IMR-90 (cell line): ENCODE data around the gene CENPX. TPM values are rescaled to one million over a fixed set of nuclear protein-coding genes. Genes with fewer than 3 reads are reported as not detected.

Experiments
- ATAC-seq: fragments of 200-7000 bp; cut with Tn5 transposase; 2 replicates; pipeline ENCODE4 v1.9.1; 2020; ENCODE audit warnings: low read depth, mild to moderate bottlenecking, moderate library complexity
- BruUV-seq: library from RNA; stranded (reverse); fragments of 400-500 nt; replicated peaks from 2 replicates; lab custom pipeline; 2021; lab: Mats Ljungman, UMichigan
- CTCF ChIA-PET: fragments of 300-600 bp; formaldehyde crosslinking; extraction: SDS; loops from one replicate; lab custom pipeline; 2021; ENCODE audit warnings: antibody characterized with exemption; lab: Yijun Ruan, JAX
- POLR2A ChIA-PET: fragments of 300-600 bp; sonication (Branson Sonifier 250); formaldehyde crosslinking; loops from one replicate; lab custom pipeline; 2022; ENCODE audit warnings: antibody characterized with exemption; ENCODE audit not compliant: unreplicated experiment; lab: Charles Lee
- DNase-seq: peaks from one replicate; pipeline ENCODE4 v3.0.0; 2013
- H2AFZ ChIP-seq: replicated peaks from 2 replicates; pipeline ENCODE3; 2013; ENCODE audit warnings: low read length, mild to moderate bottlenecking; ENCODE audit not compliant: poor library complexity
- H2AK5ac ChIP-seq: 2 replicates; pipeline ENCODE4 v1.6.1; 2013; ENCODE audit warnings: low read depth, low read length, inconsistent platforms
- H2AK9ac ChIP-seq: replicated peaks from 2 replicates; pipeline ENCODE3; 2013; ENCODE audit warnings: mild to moderate bottlenecking, low read depth, low read length, moderate library complexity; ENCODE audit not compliant: poor library complexity
- H2BK120ac ChIP-seq: 2 replicates; pipeline ENCODE4 v1.6.1; 2013; ENCODE audit warnings: low read depth, low read length, inconsistent platforms
- H2BK15ac ChIP-seq: 3 replicates; pipeline ENCODE4 v1.6.1; 2013; ENCODE audit warnings: low read depth, low read length, inconsistent platforms
- H2BK20ac ChIP-seq: 2 replicates; pipeline ENCODE4 v1.6.1; 2013; ENCODE audit warnings: low read depth, mild to moderate bottlenecking, inconsistent platforms, low read length, moderate library complexity
- H2BK5ac ChIP-seq: 2 replicates; pipeline ENCODE4 v1.6.1; 2013; ENCODE audit warnings: mild to moderate bottlenecking, low read depth, low read length, inconsistent platforms; ENCODE audit not compliant: poor library complexity, severe bottlenecking
- H3K14ac ChIP-seq: replicated peaks from 2 replicates; pipeline ENCODE4 v1.6.1; 2013; ENCODE audit warnings: low read depth, low read length, inconsistent platforms
- H3K18ac ChIP-seq: 2 replicates; pipeline ENCODE4 v1.6.1; 2013; ENCODE audit warnings: low read depth, low read length, control low read depth
- H3K23ac ChIP-seq: 2 replicates; pipeline ENCODE4 v1.6.1; 2013; ENCODE audit warnings: low read depth, low read length, inconsistent platforms
- H3K27ac ChIP-seq: 2 replicates; pipeline ENCODE4 v1.5.1; 2013; ENCODE audit warnings: mild to moderate bottlenecking, control low read depth, low read length; ENCODE audit not compliant: insufficient read depth
- H3K27me3 ChIP-seq: 2 replicates; pipeline ENCODE4 v1.6.1; 2013; ENCODE audit warnings: low read length; ENCODE audit not compliant: control insufficient read depth, insufficient read depth
- H3K36me3 ChIP-seq: 2 replicates; pipeline ENCODE4 v1.6.1; 2013; ENCODE audit warnings: low read length, mixed read lengths; ENCODE audit not compliant: control insufficient read depth, insufficient read depth
- H3K4ac ChIP-seq: 2 replicates; pipeline ENCODE4 v1.6.1; 2013; ENCODE audit warnings: low read depth, low read length, inconsistent platforms
- H3K4me1 ChIP-seq: 2 replicates; pipeline ENCODE4 v1.6.1; 2013; ENCODE audit warnings: low read length, mixed read lengths; ENCODE audit not compliant: control insufficient read depth, insufficient read depth
- H3K4me2 ChIP-seq: 2 replicates; pipeline ENCODE4 v1.6.1; 2013; ENCODE audit warnings: low read depth, mild to moderate bottlenecking, control low read depth, low read length, moderate library complexity
- H3K4me3 ChIP-seq: 2 replicates; pipeline ENCODE4 v1.5.1; 2013; ENCODE audit warnings: low read depth, mild to moderate bottlenecking, control low read depth, low read length, moderate library complexity; ENCODE audit not compliant: insufficient read depth
- H3K56ac ChIP-seq: 2 replicates; pipeline ENCODE4 v1.6.1; 2013; ENCODE audit warnings: low read length, inconsistent platforms; ENCODE audit not compliant: insufficient read depth; ENCODE audit errors: extremely low read depth
- H3K79me1 ChIP-seq, 2 experiments: 2 replicates each; pipeline ENCODE4 v1.6.1; 2013; ENCODE audit warnings: low read length in 2 of 2, inconsistent platforms in 1 of 2, low read depth in 1 of 2
- H3K9ac ChIP-seq: 2 replicates; pipeline ENCODE4 v1.6.1; 2013; ENCODE audit warnings: low read depth, low read length, control low read depth
- H3K9me1 ChIP-seq: 2 replicates; pipeline ENCODE4 v1.6.1; 2013; ENCODE audit warnings: low read length, inconsistent platforms; ENCODE audit not compliant: insufficient read depth
- H3K9me3 ChIP-seq: 2 replicates; pipeline ENCODE4 v1.6.1; 2013; ENCODE audit warnings: low read length; ENCODE audit not compliant: control insufficient read depth, insufficient read depth
- H4K20me1 ChIP-seq: 2 replicates; pipeline ENCODE4 v1.6.1; 2013; ENCODE audit warnings: low read length, inconsistent platforms; ENCODE audit not compliant: insufficient read depth
- H4K5ac ChIP-seq: 2 replicates; pipeline ENCODE4 v1.6.1; 2013; ENCODE audit warnings: mild to moderate bottlenecking, low read depth, low read length, control low read depth
- H4K8ac ChIP-seq, 2 experiments: 2 replicates each; pipeline ENCODE4 v1.6.1; 2013; ENCODE audit warnings: low read depth in 2 of 2, low read length in 2 of 2, control low read depth in 1 of 2, inconsistent platforms in 1 of 2
- H4K91ac ChIP-seq: 2 replicates; pipeline ENCODE4 v1.6.1; 2013; ENCODE audit warnings: low read depth, low read length, inconsistent platforms; ENCODE audit not compliant: insufficient read depth
- BHLHE40 ChIP-seq: fragments of 150-350 bp; IDR thresholded peaks from 2 replicates; pipeline ENCODE4 v1.6.1; 2016; ENCODE audit warnings: mild to moderate bottlenecking, low read depth, low read length
- POLR2A ChIP-seq: IDR thresholded peaks from 2 replicates; pipeline ENCODE4 v1.6.1; 2012; ENCODE audit warnings: mild to moderate bottlenecking, low read depth, low read length
- WGBS, 2 experiments: methylation state at CpG; one replicate each; pipeline versions ENCODE4 v1.1.5 to v1.1.7; 2013; ENCODE audit warnings: missing lambda C conversion rate in 2 of 2; ENCODE audit not compliant: insufficient read length in 1 of 2; ENCODE audit errors: extremely low coverage in 2 of 2; 5-methylcytosine and 5-hydroxymethylcytosine counted together
- dilution Hi-C: fragments of 300-500 bp; cut with HindIII; formaldehyde crosslinking; loops from one replicate; pipeline ENCODE4 v1.14.3; 2018; ENCODE audit warnings: low sequenced_read_pairs; ENCODE audit not compliant: unreplicated experiment
- in situ Hi-C: fragments of 300-500 bp; cut with MboI; formaldehyde crosslinking; loops from 3 replicates; pipeline ENCODE4 v1.14.3; 2019; ENCODE audit warnings: low sequenced_read_pairs, inconsistent platforms, mixed read lengths
- intact Hi-C: fragments of 100-400 bp; cut with micrococcal nuclease; formaldehyde crosslinking; loops from 2 replicates; pipeline ENCODE4 v1.10.0; 2022
- polyA plus RNA-seq, 3 experiments: library from polyadenylated mRNA; depleted of rRNA; stranded (reverse); fragments of >200 nt; gene quantifications; 2 replicates each; pipeline ENCODE4 v1.2.3, GENCODE V29; 2012; ENCODE audit warnings: low replicate concordance in 1 of 3
- total RNA-seq: library from RNA; depleted of rRNA; stranded (reverse); fragments of >200 nt; gene quantifications from 2 replicates; pipeline ENCODE4 v1.2.3, GENCODE V29; 2012

The CENPX gene
- total and polyA plus RNA-seq, 2 of the 4 experiments (the other 2 are of a cell fraction): 44.8 to 86.8 TPM

DNA sequence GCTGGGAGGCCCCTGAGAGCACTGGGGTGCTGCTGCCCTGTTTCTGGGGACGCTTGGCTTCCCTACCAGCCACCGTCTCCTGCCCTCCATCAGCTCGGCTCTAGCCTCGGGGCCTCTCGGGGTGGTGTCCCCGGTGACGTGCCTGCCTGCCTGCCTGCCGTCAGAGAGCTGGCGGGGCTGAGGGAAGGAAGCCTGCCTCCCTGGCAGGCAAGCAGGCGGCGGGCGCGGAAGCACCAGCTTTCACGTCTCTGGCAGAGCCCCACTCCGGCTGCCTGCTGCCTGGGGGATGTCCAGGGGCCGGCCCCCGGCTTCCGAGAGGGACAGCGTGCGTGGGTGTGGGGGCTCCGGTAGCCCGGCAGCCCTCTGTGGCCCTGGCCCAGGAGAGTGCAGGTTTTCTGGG lies 9.3 kb downstream of the CENPX start:
- no peak overlapping the region for H2BK5ac ChIP-seq
- peak; percentile 10 for DNase-seq
- H3K27me3 ChIP-seq: no peaks in the 10 kb centered on the region

More for the DNA sequence above, 9.3 kb downstream of the CENPX start:
- Histone ChIP-seq H3K9ac (no peak overlapping the region), H3K9me3 (no peaks in the 10 kb centered on the region), H2AK5ac (no peak overlapping the region), H3K18ac (no peak overlapping the region), H2BK15ac (no peak overlapping the region), H3K4me3 (no peak overlapping the region), H2BK20ac (no peak overlapping the region), H4K91ac (no peak overlapping the region), H4K8ac (no peak overlapping the region), H2AFZ (no peak overlapping the region), H3K4me2 (no peak overlapping the region), H3K4me1 (no peaks in the 10 kb centered on the region), H3K9me1 (no peaks in the 10 kb centered on the region), H2BK120ac (no peak overlapping the region), H3K36me3 (peaks cover 7% of the 10 kb centered on the region; the same call in 1 of the 2 replicates), H3K14ac (no peak overlapping the region), H4K20me1 (no peaks in the 10 kb centered on the region; the same call in 1 of the 2 replicates), H2AK9ac (no peak overlapping the region), H3K27ac (no peak overlapping the region), H3K4ac (no peak overlapping the region), H3K79me1 (no peaks in the 10 kb centered on the region), H4K5ac (no peak overlapping the region), H3K23ac (no peak overlapping the region), H3K56ac (no peak overlapping the region)
- 44% methylated on average over 7 of the region's 22 CpGs; no CpG with 5 or more reads in 1 of the 2 experiments for WGBS, 2 experiments
- in situ Hi-C loops (no loop called here), dilution Hi-C loops (no loop called here), intact Hi-C loops (no loop called here)
- no peak for TF ChIP-seq BHLHE40
- no peak for TF ChIP-seq POLR2A
- no TSS peak for BruUV-seq
- POLR2A ChIA-PET: no interaction called here
- ATAC-seq: no peak
- CTCF ChIA-PET: interaction anchor here (1.3 kb wide), 1 partner anchor 54 kb away, joined by 3 read pairs; no protein-coding TSS in a partner anchor
